MG63 (cell line): Measurements from ENCODE around the gene CLEC4A. TPM values are rescaled to one million over a fixed set of nuclear protein-coding genes. Genes with fewer than 3 reads are reported as not detected.
"Not testable (repeated sequence)": the region's sequence is repeated elsewhere in the genome, so short reads cannot be mapped to it uniquely, and the experiment has no call there.

ENCODE experiments used
- DNase-seq: peaks from one replicate; pipeline ENCODE4 v3.0.0-alpha.2; 2020
- H3K27me3 ChIP-seq: fragments of 250-450 bp; sonication (Bioruptor Pico); 2 replicates; pipeline ENCODE4 v1.5.1; 2020; ENCODE audit warnings: mild to moderate bottlenecking, moderate library complexity
- H3K36me3 ChIP-seq: fragments of 250-450 bp; sonication (Bioruptor Pico); 2 replicates; pipeline ENCODE4 v1.5.1; 2020; ENCODE audit warnings: mild to moderate bottlenecking, moderate library complexity
- H3K4me3 ChIP-seq: fragments of 250-450 bp; sonication (Bioruptor Pico); 2 replicates; pipeline ENCODE4 v1.5.1; 2020; ENCODE audit warnings: mild to moderate bottlenecking, moderate library complexity
- H3K9me3 ChIP-seq: fragments of 250-450 bp; sonication (Bioruptor Pico); 2 replicates; pipeline ENCODE4 v1.5.1; 2020; ENCODE audit warnings: mild to moderate bottlenecking, moderate library complexity
- total RNA-seq: library from RNA; depleted of rRNA; stranded (reverse); fragments of >200 nt; shearing (Covaris generic); gene quantifications from 2 replicates; pipeline ENCODE4 v1.2.3, GENCODE V29; 2014; ENCODE audit warnings: low replicate concordance

The CLEC4A gene
- total RNA-seq, 1 experiment from 2014 or later, result not detected

- peak; percentile 53 for DNase-seq
- peaks cover 3% of the 10 kb centered on the region; the same call in 1 of the 2 replicates for H3K36me3 ChIP-seq
Measured at GRCh38 chr12:8108808-8109398, 14.5 kb upstream of the CLEC4A start.

GRCh38 chr12:8113117-8113516 lies 10.3 kb upstream of the CLEC4A start:
- H3K9me3 ChIP-seq, H3K27me3 ChIP-seq, H3K4me3 ChIP-seq, DNase-seq, H3K36me3 ChIP-seq: not testable (repeated sequence)

More at GRCh38 chr12:8108808-8109398, 14.5 kb upstream of the CLEC4A start:
- Histone ChIP-seq H3K4me3 (no peak overlapping the region), H3K27me3 (no peaks in the 10 kb centered on the region), H3K9me3 (no peaks in the 10 kb centered on the region; the same call in 1 of the 2 replicates)

- no peaks in the 10 kb centered on the region for H3K9me3 ChIP-seq
- H3K4me3 ChIP-seq, result no peak overlapping the region
- no peak for DNase-seq
- H3K27me3 ChIP-seq, result no peaks in the 10 kb centered on the region
- H3K36me3 ChIP-seq, result no peaks in the 10 kb centered on the region
Measured at GRCh38 chr12:8120072-8120713, 3.2 kb upstream of the CLEC4A start.

- Histone ChIP-seq H3K27me3 (no peaks in the 10 kb centered on the region), H3K36me3 (no peaks in the 10 kb centered on the region), H3K9me3 (no peaks in the 10 kb centered on the region), H3K4me3 (no peak overlapping the region)
- DNase-seq, result no peak
Measured at GRCh38 chr12:8127138-8127537, 3.7 kb downstream of the CLEC4A start.

GRCh38 chr12:8133636-8134397 lies 10.4 kb downstream of the CLEC4A start:
- H3K36me3 ChIP-seq, H3K4me3 ChIP-seq, H3K27me3 ChIP-seq, DNase-seq, H3K9me3 ChIP-seq: not testable (repeated sequence)

GRCh38 chr12:8134398-8134930 lies 11.0 kb downstream of the CLEC4A start:
- not testable (repeated sequence) for H3K36me3 ChIP-seq, H3K4me3 ChIP-seq, H3K9me3 ChIP-seq, DNase-seq, H3K27me3 ChIP-seq

- not testable (repeated sequence) for H3K36me3 ChIP-seq, H3K9me3 ChIP-seq, H3K27me3 ChIP-seq, DNase-seq, H3K4me3 ChIP-seq
Measured at GRCh38 chr12:8141647-8142046, 18.2 kb downstream of the CLEC4A start.

- Histone ChIP-seq H3K4me3 (no peak overlapping the region), H3K36me3 (no peaks in the 10 kb centered on the region), H3K9me3 (no peaks in the 10 kb centered on the region), H3K27me3 (no peaks in the 10 kb centered on the region)
- no peak for DNase-seq
Measured at GRCh38 chr12:8143261-8143660, 19.8 kb downstream of the CLEC4A start.

- Histone ChIP-seq H3K36me3 (no peaks in the 10 kb centered on the region), H3K27me3 (no peaks in the 10 kb centered on the region), H3K4me3 (no peak overlapping the region), H3K9me3 (no peaks in the 10 kb centered on the region)
- peak; percentile 83 for DNase-seq
Measured at GRCh38 chr12:8145754-8146441, 22.5 kb downstream of the CLEC4A start.

- no peaks in the 10 kb centered on the region for H3K27me3 ChIP-seq
- no peak for DNase-seq
- no peaks in the 10 kb centered on the region for H3K9me3 ChIP-seq
- H3K36me3 ChIP-seq, result no peaks in the 10 kb centered on the region
- no peak overlapping the region for H3K4me3 ChIP-seq
Measured at GRCh38 chr12:8146442-8146771, 23.0 kb downstream of the CLEC4A start.

GRCh38 chr12:8154526-8154925 lies 31.1 kb downstream of the CLEC4A start:
- Histone ChIP-seq H3K9me3 (no peaks in the 10 kb centered on the region), H3K27me3 (no peaks in the 10 kb centered on the region; the same call in 1 of the 2 replicates), H3K4me3 (no peak overlapping the region), H3K36me3 (no peaks in the 10 kb centered on the region)
- no peak for DNase-seq

- no peak for DNase-seq
- no peaks in the 10 kb centered on the region for H3K36me3 ChIP-seq
- H3K9me3 ChIP-seq, result no peaks in the 10 kb centered on the region
- no peak overlapping the region for H3K4me3 ChIP-seq
- no peaks in the 10 kb centered on the region; the same call in 1 of the 2 replicates for H3K27me3 ChIP-seq
Measured at GRCh38 chr12:8156416-8156815, 33.0 kb downstream of the CLEC4A start.

- no peaks in the 10 kb centered on the region; the same call in 1 of the 2 replicates for H3K27me3 ChIP-seq
- no peak within 1 kb of the TSS for H3K4me3 ChIP-seq
- DNase-seq, result no peak
- H3K9me3 ChIP-seq, result no peaks in the 10 kb centered on the region
- no peaks in the 10 kb centered on the region for H3K36me3 ChIP-seq
Measured at GRCh38 chr12:8156845-8157244, 33.4 kb downstream of the CLEC4A start, which contains the start of gene ZNF705A. TSS of gene ZNF705A (plus strand) at chr12:8157015. CDS start at chr12:8172626, 15,611 bp downstream.

GRCh38 chr12:8157484-8158198 lies 34.2 kb downstream of the CLEC4A start:
- no peaks in the 10 kb centered on the region for H3K9me3 ChIP-seq
- H3K4me3 ChIP-seq, result no peak overlapping the region
- H3K36me3 ChIP-seq, result no peaks in the 10 kb centered on the region
- H3K27me3 ChIP-seq, result no peaks in the 10 kb centered on the region; the same call in 1 of the 2 replicates
- DNase-seq, result no peak

GRCh38 chr12:8172911-8173310 lies 49.5 kb downstream of the CLEC4A start:
- H3K9me3 ChIP-seq, DNase-seq, H3K36me3 ChIP-seq, H3K27me3 ChIP-seq, H3K4me3 ChIP-seq: not testable (repeated sequence)

GRCh38 chr12:8179989-8180585 lies 56.7 kb downstream of the CLEC4A start:
- H3K9me3 ChIP-seq, H3K27me3 ChIP-seq, H3K36me3 ChIP-seq: not testable (repeated sequence)
- DNase-seq, result peak; percentile 63
- H3K4me3 ChIP-seq, result peak overlapping the region; percentile 79
